KBM-7 (cell line): ENCODE measurements around the gene TAS2R41.
"Not testable (repeated sequence)": the region's sequence is repeated elsewhere in the genome, so short reads cannot be mapped to it uniquely, and the experiment has no call there.

Source experiments
- DNase-seq: peaks from one replicate; pipeline ENCODE4 v3.0.0-alpha.2; 2015
- in situ Hi-C: fragments of 300-500 bp; cut with MboI; formaldehyde crosslinking; loops from 2 replicates; pipeline ENCODE4 v1.14.3; 2020; ENCODE audit warnings: low sequenced_read_pairs, low pct_unique_long_range_greater_than_20kb, mixed read lengths

TAS2R41 gene

GRCh38 chr7:143512488-143513340, 35.0 kb downstream of the TAS2R41 start:
- DNase-seq = no peak
- in situ Hi-C loops = no loop called here

DNA sequence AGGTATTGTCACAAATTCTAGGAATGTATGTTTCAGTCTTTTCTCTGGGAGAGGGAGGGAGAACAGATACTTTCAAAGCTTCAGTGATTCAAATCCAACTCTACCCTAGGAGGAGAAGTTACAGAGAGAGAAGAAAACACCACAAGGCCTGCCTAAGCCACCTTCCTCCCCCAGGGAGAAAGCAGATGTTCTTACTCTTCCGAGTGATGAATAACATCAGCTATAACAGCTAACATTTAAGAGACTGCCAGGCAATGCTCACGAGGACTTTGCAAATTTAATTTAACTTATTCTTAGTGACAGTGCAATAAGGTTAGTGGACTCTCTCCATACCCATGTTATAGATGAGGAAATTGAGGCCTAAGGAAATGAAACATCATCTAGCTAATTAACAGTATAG, 36.8 kb downstream of the TAS2R41 start:
- in situ Hi-C loops = no loop called here
- DNase-seq = no peak

GRCh38 chr7:143514995-143515735, 37.5 kb downstream of the TAS2R41 start:
- in situ Hi-C loops = no loop called here
- DNase-seq = no peak

DNA sequence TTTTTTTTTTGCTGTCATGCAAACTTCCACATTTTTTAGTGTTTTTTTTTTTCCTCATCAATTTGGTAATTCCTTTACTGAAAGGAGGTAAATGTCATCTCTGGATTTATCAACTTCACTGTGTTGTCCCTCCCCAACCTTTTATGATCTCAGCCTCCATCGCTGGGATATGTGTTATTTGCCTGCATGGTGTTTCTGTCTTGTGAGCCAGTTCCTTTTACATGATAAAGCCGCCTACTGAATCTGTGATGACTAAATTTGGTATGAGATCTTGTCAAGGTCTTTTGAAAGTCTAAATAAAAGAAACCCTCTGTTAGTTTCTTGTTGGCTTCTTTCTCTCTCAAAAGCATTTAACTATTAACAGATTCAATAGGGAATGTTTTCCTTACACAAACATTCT, 39.3 kb downstream of the TAS2R41 start:
- in situ Hi-C loops = no loop called here
- no peak for DNase-seq

- in situ Hi-C loops = no loop called here
- no peak for DNase-seq
Observed at GRCh38 chr7:143518521-143518920, 40.8 kb downstream of the TAS2R41 start.

DNA sequence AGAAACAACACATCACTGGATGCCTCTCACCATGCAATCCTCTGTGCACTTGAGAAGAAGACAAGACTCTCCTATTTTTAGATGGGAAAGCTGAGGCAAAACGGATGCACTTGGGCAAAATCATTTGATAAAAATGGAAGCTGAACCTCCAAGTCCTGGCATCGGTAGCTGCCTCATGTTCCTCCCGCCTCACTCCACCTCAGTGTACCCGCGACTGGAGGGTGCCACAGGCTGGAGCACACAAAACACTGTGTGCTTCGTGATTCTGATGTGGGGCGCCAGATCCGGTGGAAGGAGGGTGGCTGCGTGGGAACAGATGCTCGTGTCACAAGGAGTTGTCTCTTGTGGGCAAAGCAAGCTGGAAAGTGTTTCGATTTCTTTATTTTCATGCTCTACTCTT, 41.3 kb downstream of the TAS2R41 start:
- in situ Hi-C loops = no loop called here
- no peak for DNase-seq

- no peak for DNase-seq
- in situ Hi-C loops = no loop called here
Observed at GRCh38 chr7:143519411-143520131, 41.9 kb downstream of the TAS2R41 start.

GRCh38 chr7:143522309-143522916, 44.7 kb downstream of the TAS2R41 start:
- DNase-seq, in situ Hi-C loops: not testable (repeated sequence)
